ENCODE results near the gene SHB. TPM values are rescaled to one million over a fixed set of nuclear protein-coding genes. Genes with fewer than 3 reads are reported as not detected.
A peak's percentile ranks its signal among the peaks of the same experiment; 100 is the strongest.

The SHB gene
- total and polyA plus RNA-seq, 2 of the 8 experiments (the other 6 are each of a cell fraction or from before 2014, with no cell fraction given), result 4.1 to 12.6 TPM

- TF ChIP-seq USF2 (IDR thresholded peaks at IDR 0.05; ENCODE audit: low read length) (no peak), KDM4A (IDR thresholded peaks at IDR 0.05; ENCODE audit: low read depth, low read length, severe bottlenecking) (peak; percentile 36), CTBP2 (IDR thresholded peaks at IDR 0.05; ENCODE audit: borderline replicate concordance, insufficient read depth, insufficient read length, low read length) (no peak), RXRA (IDR thresholded peaks at IDR 0.05; ENCODE audit: insufficient read depth, low read depth, low read length) (no peak), CBX5 (IDR thresholded peaks at IDR 0.05; ENCODE audit: low read depth, low read length) (no peak), TAF1 (IDR thresholded peaks at IDR 0.05; ENCODE audit: low read depth, low read length) (no peak), YY1 (IDR thresholded peaks at IDR 0.05; ENCODE audit: low read depth, low read length) (no peak), RFX5 (IDR thresholded peaks at IDR 0.05; ENCODE audit: borderline replicate concordance, low read depth, low read length) (no peak), POLR2A (IDR thresholded peaks at IDR 0.05; ENCODE audit: control extremely low read depth in 1 of 2, low read depth in 2 of 2, low read length in 2 of 2) (no peak), SAP30 (IDR thresholded peaks at IDR 0.05; ENCODE audit: insufficient read depth, insufficient replicate concordance, low read length) (no peak), FOSL1 (IDR thresholded peaks at IDR 0.05; ENCODE audit: insufficient read depth, low read depth, low read length) (no peak), MAFK (IDR thresholded peaks at IDR 0.05; ENCODE audit: low read depth, low read length) (no peak), ZNF274 (IDR thresholded peaks at IDR 0.05; ENCODE audit: borderline replicate concordance, extremely low read depth, low read length) (no peak), HDAC6 (IDR thresholded peaks at IDR 0.05; ENCODE audit: low read depth, low read length) (no peak), NANOG (IDR thresholded peaks at IDR 0.05; ENCODE audit: insufficient read depth, low read depth, low read length, poor library complexity, severe bottlenecking) (no peak), SP1 (IDR thresholded peaks at IDR 0.05; ENCODE audit: low read depth, low read length) (no peak), EGR1 (IDR thresholded peaks at IDR 0.05; ENCODE audit: borderline replicate concordance, low read depth, low read length) (no peak; the same call in 1 of the 2 replicates), JUN (IDR thresholded peaks at IDR 0.05; ENCODE audit: low read depth, low read length) (no peak), CREB1 (IDR thresholded peaks at IDR 0.05) (no peak)
Measured at GRCh38 chr9:38067859-38068681, 957 bp downstream of the SHB start (continued).
